H9 (cell line): ENCODE measurements around the gene SPNS3. TPM values are rescaled to one million over a fixed set of nuclear protein-coding genes. Genes with fewer than 3 reads are reported as not detected.

Experiments used
- DNase-seq: peaks from one replicate; pipeline ENCODE4 v3.0.0-alpha.2; 2017
- H2AFZ ChIP-seq: one replicate; pipeline ENCODE4 v1.6.1; 2013; ENCODE audit warnings: mild to moderate bottlenecking, low read length, control low read depth, moderate library complexity
- H2AK5ac ChIP-seq: 2 replicates; pipeline ENCODE4 v1.6.1; 2013; ENCODE audit warnings: low read length, control low read depth, mixed read lengths; ENCODE audit not compliant: insufficient read length
- H2BK120ac ChIP-seq: one replicate; pipeline ENCODE4 v1.6.1; 2013; ENCODE audit warnings: low read depth, mild to moderate bottlenecking, low read length, control low read depth, inconsistent platforms; ENCODE audit not compliant: poor library complexity, severe bottlenecking
- H2BK12ac ChIP-seq: 2 replicates; pipeline ENCODE4 v1.6.1; 2013; ENCODE audit warnings: low read length, control low read depth, mixed read lengths, low read depth; ENCODE audit not compliant: insufficient read length
- H2BK15ac ChIP-seq: 2 replicates; pipeline ENCODE4 v1.6.1; 2013; ENCODE audit warnings: low read depth, low read length, control low read depth
- H2BK20ac ChIP-seq: one replicate; pipeline ENCODE4 v1.6.1; 2013; ENCODE audit warnings: low read depth, mild to moderate bottlenecking, low read length, control low read depth, inconsistent platforms; ENCODE audit not compliant: poor library complexity, severe bottlenecking
- H2BK5ac ChIP-seq: 2 replicates; pipeline ENCODE4 v1.6.1; 2013; ENCODE audit warnings: low read length, control low read depth, mixed read lengths; ENCODE audit not compliant: insufficient read length
- H3K14ac ChIP-seq: 2 replicates; pipeline ENCODE4 v1.6.1; 2013; ENCODE audit warnings: low read length, control low read depth; ENCODE audit not compliant: insufficient read depth
- H3K18ac ChIP-seq: 2 replicates; pipeline ENCODE4 v1.6.1; 2013; ENCODE audit warnings: low read depth, mild to moderate bottlenecking, mixed read lengths, low read length, control low read depth; ENCODE audit not compliant: insufficient read length
- H3K23ac ChIP-seq: 2 replicates; pipeline ENCODE4 v1.6.1; 2013; ENCODE audit warnings: low read length, control low read depth, mixed read lengths, low read depth; ENCODE audit not compliant: insufficient read length
- H3K23me2 ChIP-seq: 2 replicates; pipeline ENCODE4 v1.6.1; 2013; ENCODE audit warnings: low read depth, mild to moderate bottlenecking, mixed read lengths, low read length, control low read depth; ENCODE audit not compliant: insufficient read length, poor library complexity, severe bottlenecking
- H3K27ac ChIP-seq: 2 replicates; pipeline ENCODE4 v1.5.1; 2013; ENCODE audit warnings: low read length, control low read depth, mixed read lengths, low read depth; ENCODE audit not compliant: insufficient read length
- H3K27me3 ChIP-seq: 2 replicates; pipeline ENCODE4 v1.6.1; 2013; ENCODE audit warnings: low read length, control low read depth, inconsistent platforms; ENCODE audit not compliant: insufficient read depth
- H3K4ac ChIP-seq: 2 replicates; pipeline ENCODE4 v1.6.1; 2013; ENCODE audit warnings: low read depth, mild to moderate bottlenecking, control low read depth, inconsistent platforms, low read length, moderate library complexity
- H3K4me1 ChIP-seq: 2 replicates; pipeline ENCODE4 v1.6.1; 2013; ENCODE audit warnings: low read length, control low read depth, inconsistent platforms; ENCODE audit not compliant: insufficient read depth
- H3K4me2 ChIP-seq: 2 replicates; pipeline ENCODE4 v1.6.1; 2013; ENCODE audit warnings: low read length, control low read depth, mixed read lengths; ENCODE audit not compliant: insufficient read length, insufficient read depth
- H3K56ac ChIP-seq: 2 replicates; pipeline ENCODE4 v1.6.1; 2013; ENCODE audit warnings: low read depth, mild to moderate bottlenecking, mixed read lengths, low read length, control low read depth; ENCODE audit not compliant: insufficient read length
- H3K79me1 ChIP-seq: 2 replicates; pipeline ENCODE4 v1.6.1; 2013; ENCODE audit warnings: low read depth, mild to moderate bottlenecking, moderate library complexity, low read length, control low read depth, inconsistent platforms; ENCODE audit not compliant: insufficient read depth, poor library complexity, severe bottlenecking
- H3K79me2 ChIP-seq: 2 replicates; pipeline ENCODE4 v1.6.1; 2013; ENCODE audit warnings: low read length, control low read depth, inconsistent platforms; ENCODE audit not compliant: insufficient read depth
- H3K9ac ChIP-seq: 2 replicates; pipeline ENCODE4 v1.6.1; 2013; ENCODE audit warnings: low read length, control low read depth, mixed read lengths; ENCODE audit not compliant: insufficient read length; ENCODE audit errors: extremely low read depth
- H3K9me3 ChIP-seq: one replicate; pipeline ENCODE4 v1.6.1; 2013; ENCODE audit warnings: low read depth, low read length, inconsistent platforms; ENCODE audit not compliant: control insufficient read depth
- H3T11ph ChIP-seq: one replicate; pipeline ENCODE4 v1.6.1; 2013; ENCODE audit warnings: mild to moderate bottlenecking, low read length, control low read depth, inconsistent platforms
- H4K20me1 ChIP-seq: one replicate; pipeline ENCODE4 v1.6.1; 2013; ENCODE audit not compliant: control insufficient read depth, insufficient read length, insufficient read depth
- H4K5ac ChIP-seq: 2 replicates; pipeline ENCODE4 v1.6.1; 2013; ENCODE audit warnings: low read depth, mild to moderate bottlenecking, mixed read lengths, low read length, control low read depth; ENCODE audit not compliant: insufficient read length
- H4K8ac ChIP-seq: replicated peaks from 2 replicates; pipeline ENCODE4 v1.6.1; 2013; ENCODE audit warnings: low read length, control low read depth, mixed read lengths, low read depth; ENCODE audit not compliant: insufficient read length
- H4K91ac ChIP-seq: 2 replicates; pipeline ENCODE4 v1.6.1; 2013; ENCODE audit warnings: low read depth, mild to moderate bottlenecking, moderate library complexity, mixed read lengths, low read length, control low read depth; ENCODE audit not compliant: insufficient read length
- H3K27ac Mint-ChIP-seq, 3 experiments: 2 replicates in 2 of 3; 3 replicates in 1 of 3; pipeline ENCODE4 v1.8.0; 2020 to 2021; ENCODE audit warnings: mixed read lengths in 3 of 3, mild to moderate bottlenecking in 1 of 3, moderate library complexity in 1 of 3
- H3K27me3 Mint-ChIP-seq: 2 replicates; pipeline ENCODE4 v1.8.0; 2021; ENCODE audit warnings: low read depth, mild to moderate bottlenecking, moderate library complexity, mixed read lengths
- H3K36me3 Mint-ChIP-seq, 3 experiments: 2 replicates in 2 of 3; 3 replicates in 1 of 3; pipeline ENCODE4 v1.8.0; 2020 to 2021; ENCODE audit warnings: low read depth in 3 of 3, mixed read lengths in 3 of 3; ENCODE audit not compliant: insufficient read depth in 1 of 3
- H3K4me1 Mint-ChIP-seq, 2 experiments: 2 replicates each; pipeline ENCODE4 v1.8.0; 2020; ENCODE audit warnings: mixed read lengths in 2 of 2
- H3K4me3 Mint-ChIP-seq, 2 experiments: 2 replicates in 1 of 2; 3 replicates in 1 of 2; pipeline ENCODE4 v1.8.0; 2020 to 2021; ENCODE audit warnings: mild to moderate bottlenecking in 2 of 2, mixed read lengths in 2 of 2, moderate library complexity in 1 of 2
- H3K9me3 Mint-ChIP-seq, 2 experiments: 2 replicates in 1 of 2; 3 replicates in 1 of 2; pipeline ENCODE4 v1.8.0; 2020; ENCODE audit warnings: mild to moderate bottlenecking in 2 of 2, mixed read lengths in 2 of 2, moderate library complexity in 1 of 2
- CTCF ChIP-seq: fragments of 200-600 bp; sonication (generic); conservative IDR thresholded peaks from 3 replicates; pipeline ENCODE4 v1.8.0; 2021; ENCODE audit warnings: antibody characterized with exemption, mild to moderate bottlenecking
- WGBS: extraction: QIAGEN DNeasy Blood & Tissue Kit; methylation state at CpG from one replicate; pipeline ENCODE4 v1.1.7; 2013; ENCODE audit warnings: missing lambda C conversion rate, low lambda C conversion rate, mixed read lengths; ENCODE audit not compliant: insufficient read length; ENCODE audit errors: extremely low coverage; 5-methylcytosine and 5-hydroxymethylcytosine counted together
- total RNA-seq: library from RNA; stranded (reverse); gene quantifications from 2 replicates; pipeline ENCODE4 v1.2.1, GENCODE V29; 2021

The SPNS3 gene
- total RNA-seq, 1 experiment from 2014 or later: not detected

GRCh38 chr17:4420692-4421131, 13.0 kb upstream of the SPNS3 start:
- Histone ChIP-seq H3K56ac (no peak overlapping the region), H3K4me1 (no peaks in the 10 kb centered on the region), H3K23ac (no peak overlapping the region), H2BK12ac (no peak overlapping the region), H3K18ac (no peak overlapping the region), H2BK20ac (no peak overlapping the region), H2AK5ac (no peak overlapping the region), H3K9ac (no peak overlapping the region), H2BK15ac (no peak overlapping the region), H2BK120ac (no peak overlapping the region), H2AFZ (peak overlapping the region; percentile 83), H3T11ph (no peak overlapping the region), H3K79me1 (no peaks in the 10 kb centered on the region), H3K14ac (no peak overlapping the region), H3K4me2 (no peak overlapping the region), H3K27me3 (no peaks in the 10 kb centered on the region), H4K5ac (no peak overlapping the region), H4K20me1 (no peaks in the 10 kb centered on the region), H3K4ac (no peak overlapping the region), H4K91ac (no peak overlapping the region), H2BK5ac (no peak overlapping the region), H3K27ac (no peak overlapping the region), H3K79me2 (no peaks in the 10 kb centered on the region), H3K9me3 (no peaks in the 10 kb centered on the region), H3K23me2 (no peaks in the 10 kb centered on the region), H4K8ac (no peak overlapping the region)
- Mint-ChIP-seq H3K36me3 (no peaks in the 10 kb centered on the region), H3K27ac (peak overlapping the region in 1 of 3 experiments; percentile 40; a peak in 1 of 7 replicates), H3K9me3 (no peaks in the 10 kb centered on the region), H3K4me3 (no peak overlapping the region), H3K4me1 (no peaks in the 10 kb centered on the region), H3K27me3 (peaks cover 17% of the 10 kb centered on the region)
- peak; percentile 86 for DNase-seq
- no CpG with 5 or more reads among the region's 7 CpGs for WGBS
- TF ChIP-seq CTCF: peak; percentile 87
